Activated T-helper 9 cell treated with anti-CD3 and anti-CD28 coated beads, Interleukin-2, amount 50 U/mL, for 16 hours (primary cell): ENCODE results near the gene GPR84.

ENCODE experiments used
- DNase-seq: peaks from one replicate; pipeline ENCODE4 v3.0.0-alpha.2; 2020; ENCODE audit warnings: low read depth

GPR84 gene

DNA sequence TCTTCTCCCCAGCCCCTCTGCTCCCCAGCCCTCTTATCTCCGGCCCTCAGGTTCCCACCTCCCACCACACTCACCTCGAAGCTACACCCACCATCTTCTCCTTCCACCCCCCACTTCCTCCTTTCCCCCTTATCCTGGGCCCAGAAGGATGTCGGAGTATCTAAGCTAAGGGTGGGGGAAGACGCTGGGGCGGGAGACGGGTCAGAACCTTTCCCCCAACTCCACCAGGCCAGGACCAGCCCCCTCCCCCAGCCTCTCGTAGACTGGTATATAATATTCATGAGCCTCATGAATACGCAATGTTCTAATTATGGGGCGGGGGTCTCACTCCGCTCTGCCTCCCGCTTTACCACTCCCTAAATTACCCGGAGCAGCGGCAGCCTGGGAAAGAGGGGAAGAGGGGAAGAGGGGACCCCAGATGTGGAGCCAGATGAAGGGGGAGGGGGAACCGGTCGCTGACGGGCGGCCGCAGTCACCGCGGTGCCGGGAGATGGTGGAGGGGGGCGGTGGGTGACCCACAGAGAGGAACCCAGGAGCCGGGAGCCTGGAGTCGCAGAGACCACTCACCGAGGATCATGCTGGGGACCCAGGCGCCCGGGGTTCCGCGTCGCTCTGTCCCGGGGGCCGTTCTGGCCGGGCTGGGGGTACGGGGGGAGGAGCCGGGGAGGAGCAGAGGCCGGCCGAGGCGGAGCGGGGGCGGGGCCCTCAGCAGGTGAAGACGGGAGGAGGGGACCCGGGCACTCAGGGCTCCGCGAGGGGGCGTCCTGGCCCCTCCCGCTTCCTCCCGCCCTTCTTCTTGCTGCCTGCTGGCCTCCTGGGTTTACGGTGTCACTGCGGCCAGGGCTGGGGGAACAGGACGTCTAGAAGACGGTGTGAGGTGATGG lies 26.6 kb upstream of the GPR84 start:
- peak; percentile 64 for DNase-seq

DNA sequence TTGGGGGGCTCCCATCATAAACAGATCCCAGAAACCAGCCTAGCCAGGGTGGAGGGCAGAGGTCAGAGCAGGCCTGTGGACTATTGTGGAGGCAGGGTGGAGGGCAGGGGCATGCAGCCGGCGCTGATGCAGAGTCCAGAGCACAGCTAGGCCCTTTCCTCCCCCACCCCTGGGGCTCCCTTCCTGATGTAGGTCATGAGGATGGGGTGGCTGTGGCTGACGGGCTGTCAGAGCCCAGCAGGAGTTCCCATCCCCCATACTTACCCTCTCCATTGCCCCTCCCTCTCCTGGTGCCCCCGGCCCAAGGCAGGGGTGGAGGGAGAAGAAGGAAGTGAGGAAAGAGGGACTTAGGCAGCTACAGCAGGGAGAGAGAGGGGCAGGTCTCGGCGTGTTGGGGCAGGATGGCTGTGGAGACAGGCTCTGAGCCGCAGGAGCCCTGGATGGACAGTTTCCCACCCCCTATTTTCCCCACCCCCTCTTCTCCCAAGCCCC lies 25.9 kb upstream of the GPR84 start:
- DNase-seq = no peak

DNA sequence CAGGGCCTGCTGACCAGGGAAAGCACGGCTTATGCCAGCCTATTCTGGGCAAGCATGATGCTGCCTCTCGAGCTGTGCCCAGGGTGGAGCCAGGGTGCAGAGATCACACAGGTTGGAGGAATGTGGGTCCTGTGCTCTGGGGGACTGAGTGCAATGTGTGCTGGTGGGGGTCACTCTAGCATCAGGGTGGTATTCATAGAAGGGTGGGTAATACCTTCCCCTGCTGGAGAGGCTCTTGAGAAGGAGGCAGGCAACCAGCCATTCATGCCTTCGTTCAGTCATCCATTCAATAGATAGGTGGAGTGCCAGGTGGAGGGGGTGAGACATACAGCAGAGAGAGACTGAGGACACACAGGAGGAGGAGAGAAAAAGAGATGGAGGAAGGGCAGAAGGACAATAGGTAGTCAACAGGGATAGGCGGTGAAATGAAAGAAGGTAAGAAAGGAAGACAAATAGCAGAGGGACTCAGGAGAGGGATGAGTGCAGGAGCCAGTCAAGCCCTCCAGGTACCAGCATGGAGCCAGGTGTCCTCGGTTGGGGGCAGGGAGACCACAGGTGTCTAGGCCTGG lies 25.4 kb upstream of the GPR84 start:
- no peak for DNase-seq

DNA sequence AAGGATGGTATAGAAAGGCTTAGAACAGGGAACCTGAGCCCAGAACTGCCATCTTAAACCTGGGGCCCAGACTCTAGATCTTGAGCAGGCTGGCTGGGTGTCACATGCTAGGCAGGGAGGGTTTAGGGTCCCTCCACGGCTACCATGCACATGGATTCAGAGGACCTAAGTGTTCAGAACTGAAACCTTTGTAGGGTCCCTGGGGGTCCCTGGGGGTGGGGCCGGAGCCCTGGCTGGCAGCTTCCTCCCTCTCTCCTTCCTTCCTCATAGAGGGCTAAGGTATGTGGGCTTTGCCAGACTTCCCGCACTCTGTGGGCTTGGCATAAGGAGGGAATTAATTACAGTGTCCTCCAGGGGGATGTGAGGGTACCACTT lies 24.8 kb upstream of the GPR84 start:
- DNase-seq = no peak

DNA sequence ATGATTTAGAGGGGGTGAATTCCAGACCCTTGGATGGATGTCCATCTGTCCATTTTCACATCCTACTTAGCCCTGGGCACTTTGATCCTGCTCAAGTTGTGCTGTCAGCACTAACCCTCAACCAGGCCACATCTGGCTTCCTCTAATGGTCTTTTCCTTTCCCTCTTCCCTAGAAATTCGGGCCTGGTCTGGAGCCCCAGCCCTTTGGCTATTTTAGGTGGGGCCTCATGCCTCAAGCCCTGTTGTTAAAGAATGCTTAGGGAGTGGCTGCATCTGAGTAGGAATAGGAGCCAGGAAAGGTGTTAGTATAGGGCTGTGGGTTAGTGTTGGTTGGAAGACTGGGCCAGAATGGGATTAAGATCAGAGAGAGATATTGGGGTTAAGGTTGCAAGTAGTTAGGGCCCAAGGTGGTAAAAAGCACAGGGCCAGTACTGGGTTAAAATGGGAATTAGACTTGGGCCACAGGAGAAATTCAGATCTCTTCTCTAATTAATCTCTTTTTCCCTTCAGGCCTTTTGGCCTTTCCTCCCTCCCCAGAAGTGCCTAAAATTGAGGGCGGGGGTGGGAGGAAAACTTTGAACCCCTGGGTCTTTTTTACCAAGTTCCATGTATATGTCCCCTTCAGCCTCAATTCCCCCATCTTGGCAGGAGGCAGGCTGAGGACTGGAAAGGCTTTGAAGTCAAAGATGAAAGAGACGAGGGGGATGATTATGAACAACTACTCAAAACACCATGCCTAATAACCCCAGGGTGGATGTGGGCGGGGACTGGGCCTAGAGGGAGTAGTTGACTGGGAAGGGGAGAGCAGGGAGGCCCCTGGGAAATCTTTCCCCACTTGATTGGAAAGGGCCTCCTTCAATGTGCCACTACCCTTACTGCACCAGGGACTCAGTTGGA lies 24.2 kb upstream of the GPR84 start:
- DNase-seq = no peak

DNA sequence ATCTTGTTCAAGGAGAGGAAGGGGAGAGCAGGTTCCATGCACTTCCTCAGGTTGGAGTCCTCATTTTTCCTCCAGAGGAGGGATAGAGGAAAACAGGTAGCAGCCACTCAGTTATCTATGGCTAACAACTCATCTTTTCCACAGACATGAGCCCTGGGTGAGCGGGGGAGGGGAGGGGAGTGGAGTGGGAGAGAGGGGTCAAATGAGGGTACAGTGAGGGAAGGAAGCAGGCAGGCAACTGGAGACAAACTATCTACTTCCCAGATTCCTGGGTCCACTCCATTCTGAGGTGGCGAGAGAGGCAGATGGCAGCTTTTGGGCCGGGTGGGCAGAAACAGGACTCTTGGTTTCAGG lies 22.8 kb upstream of the GPR84 start:
- no peak for DNase-seq

DNA sequence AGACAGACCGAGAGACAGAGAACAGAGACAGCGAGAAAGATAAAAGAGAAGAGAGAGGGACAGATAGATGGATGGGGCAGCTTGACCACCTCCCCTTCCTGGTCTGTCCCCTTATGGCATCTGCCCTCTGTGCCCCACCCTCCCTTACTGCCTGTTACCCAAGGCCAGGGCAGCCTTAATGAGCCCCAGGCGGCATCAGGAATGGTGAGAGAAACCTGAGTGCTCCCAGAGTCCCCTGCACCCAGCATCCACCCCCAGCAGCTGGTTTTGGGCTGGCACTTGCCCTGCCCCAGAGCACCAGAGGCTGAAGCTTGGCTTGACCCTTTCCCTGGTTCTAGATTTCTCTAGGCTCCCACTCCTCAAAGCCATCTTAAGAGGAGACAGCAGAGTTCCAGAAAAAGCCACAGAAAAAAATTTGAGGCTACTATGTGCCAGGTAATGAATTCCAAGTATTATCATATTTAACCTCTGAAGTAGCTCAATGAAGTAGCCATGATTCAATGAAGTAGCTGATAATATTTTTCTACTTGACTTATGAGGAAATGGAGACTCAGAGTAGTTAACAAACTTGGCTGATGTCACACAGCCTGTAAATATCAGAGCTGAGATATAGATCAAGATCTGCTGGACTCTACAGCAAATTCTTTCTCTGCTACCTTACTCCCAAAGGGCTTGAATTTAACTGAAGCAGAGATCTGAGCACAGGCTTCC lies 22.3 kb upstream of the GPR84 start:
- DNase-seq = no peak

DNA sequence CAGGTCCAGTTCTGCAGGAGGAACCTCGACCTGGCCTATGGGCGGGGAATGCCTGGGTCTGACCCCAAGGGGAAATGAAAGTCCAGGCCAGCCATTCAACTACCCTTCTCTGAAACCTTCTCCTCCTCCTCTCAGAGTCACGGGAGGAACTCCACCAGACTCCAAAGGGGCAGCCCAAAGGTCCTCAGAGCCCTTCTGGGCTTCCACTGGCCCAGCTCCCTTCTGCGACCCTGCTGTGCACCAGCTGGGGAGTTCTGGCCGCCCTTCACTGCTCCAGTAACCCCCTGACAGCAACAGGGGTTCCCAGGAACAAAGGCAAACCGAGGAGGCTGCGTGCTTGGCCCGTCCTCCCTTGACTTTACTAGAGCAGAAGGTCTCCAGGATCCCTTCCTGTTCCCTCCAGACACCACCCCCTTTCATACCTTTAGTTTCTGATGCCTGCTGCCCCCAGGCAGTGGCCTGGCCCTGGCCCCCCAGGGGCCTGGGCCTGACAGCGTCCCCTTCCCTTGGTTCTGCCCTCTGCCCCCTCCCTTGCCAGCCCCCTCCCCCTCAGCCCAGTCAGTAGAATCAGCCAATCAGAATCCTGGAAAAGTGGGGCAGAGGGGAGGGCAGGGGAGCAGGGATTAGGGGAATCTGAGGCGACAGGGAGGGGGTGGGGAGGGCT lies 21.1 kb upstream of the GPR84 start:
- no peak for DNase-seq

DNA sequence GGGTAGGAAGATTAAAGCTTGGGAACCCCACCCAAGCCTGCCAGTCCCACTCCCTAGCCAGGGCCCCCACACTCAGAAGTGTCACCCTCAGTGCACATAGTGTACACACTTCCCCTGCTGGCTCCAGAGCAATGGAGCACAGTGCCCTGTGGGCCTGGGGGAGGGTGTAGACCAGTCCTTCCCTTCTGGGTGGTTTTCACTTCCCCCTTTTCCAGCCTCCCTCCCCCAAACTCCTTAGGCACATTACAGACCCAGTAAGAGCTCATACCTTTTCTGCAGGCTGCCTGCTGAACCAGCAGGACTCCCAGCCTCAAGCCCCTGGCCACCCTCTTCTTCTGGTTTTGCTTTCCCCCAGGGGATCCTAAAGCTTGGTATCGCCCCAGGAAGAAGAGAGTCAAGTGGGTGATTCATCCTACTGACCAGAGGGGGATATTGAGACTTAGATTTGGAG lies 20.3 kb upstream of the GPR84 start, which contains the start of gene ZNF385A:
Gene ZNF385A (minus strand): TSS at position 143 of the 451 bp plus-strand sequence. CDS start 219 bp downstream, outside the sequence.
- DNase-seq = no peak

DNA sequence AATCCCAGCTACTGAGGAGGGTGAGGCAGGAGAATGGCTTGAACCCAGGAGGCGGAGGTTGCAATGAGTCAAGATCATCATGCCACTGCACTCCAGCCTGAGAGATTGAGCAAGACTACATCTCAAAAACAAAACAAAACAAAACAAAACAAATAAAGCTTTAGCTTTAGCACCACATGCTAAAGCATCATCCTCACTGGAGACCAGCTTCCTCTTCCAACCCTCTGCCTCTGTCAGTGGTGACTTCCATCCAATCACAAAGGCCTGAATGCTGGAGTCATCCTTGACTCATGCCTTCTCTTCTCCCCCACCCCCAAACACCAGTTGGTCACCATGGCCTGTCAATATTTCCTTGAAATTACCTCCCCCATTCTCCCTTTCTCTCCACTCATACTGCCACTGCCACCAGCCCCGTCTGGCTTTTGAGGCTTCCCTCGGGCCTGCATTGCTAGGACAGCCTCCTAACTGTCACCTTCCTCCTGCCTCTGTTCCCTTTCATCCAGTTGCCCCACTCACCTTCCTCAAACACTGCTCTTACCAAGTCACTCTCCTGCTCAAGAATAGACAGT lies 18.8 kb upstream of the GPR84 start:
- no peak for DNase-seq

DNA sequence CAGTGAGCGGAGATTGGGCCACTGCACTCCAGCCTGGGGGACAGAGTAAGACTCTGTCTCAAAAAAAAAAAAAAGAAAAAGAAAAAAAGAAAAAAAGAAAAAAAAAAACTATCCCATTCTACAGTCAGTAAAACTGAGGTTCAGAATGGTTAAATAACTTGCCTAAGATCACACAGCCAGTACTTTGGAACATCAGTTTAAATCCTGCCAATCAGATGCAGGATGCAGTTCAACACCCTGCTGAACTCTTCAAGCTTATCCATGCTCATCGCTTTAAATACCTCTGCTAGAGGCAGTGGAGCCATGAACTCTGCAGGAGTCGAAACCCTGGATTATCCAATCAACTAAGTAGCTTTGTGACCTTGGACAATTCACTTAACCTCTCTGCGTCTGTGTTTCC lies 16.9 kb upstream of the GPR84 start:
- no peak for DNase-seq

DNA sequence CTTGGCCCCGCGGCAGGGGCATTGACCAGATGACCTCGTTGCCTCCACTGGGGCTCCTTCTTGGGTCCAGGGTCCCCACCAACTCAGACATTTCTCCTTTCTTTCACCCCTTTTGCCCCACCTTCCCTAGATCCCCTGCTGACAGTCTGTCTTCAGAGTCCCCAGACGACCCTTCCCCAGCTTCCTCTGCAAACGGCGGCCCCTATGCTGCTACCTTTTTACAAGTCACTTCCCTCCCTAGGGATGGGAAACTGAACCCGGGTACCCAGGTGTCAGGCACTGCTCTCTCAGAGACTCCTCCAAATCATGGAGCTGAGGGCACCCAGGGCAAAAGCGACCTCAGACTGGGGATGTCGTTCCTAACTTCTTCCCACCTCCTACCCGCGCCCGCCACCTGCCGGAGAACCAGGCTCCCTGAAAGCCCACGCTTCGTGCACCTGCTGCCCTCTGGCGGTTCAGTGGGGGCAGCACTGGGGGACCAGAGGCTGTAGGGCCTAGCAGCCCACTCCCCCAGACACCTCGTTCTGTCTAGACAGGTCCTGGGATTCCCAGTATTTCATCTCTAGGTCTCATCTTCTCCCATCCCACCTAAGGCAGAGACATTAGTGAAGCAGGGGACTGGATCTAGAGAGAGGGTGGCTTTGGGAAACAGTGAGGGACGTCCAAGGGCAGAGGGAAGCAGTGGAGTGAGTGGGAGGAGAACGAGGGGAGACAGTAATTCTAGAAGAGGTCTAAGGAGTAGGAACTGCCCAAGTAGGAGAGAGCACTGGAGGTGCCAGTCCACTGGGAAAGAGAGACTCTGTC lies 15.3 kb upstream of the GPR84 start:
- DNase-seq = peak; percentile 84

DNA sequence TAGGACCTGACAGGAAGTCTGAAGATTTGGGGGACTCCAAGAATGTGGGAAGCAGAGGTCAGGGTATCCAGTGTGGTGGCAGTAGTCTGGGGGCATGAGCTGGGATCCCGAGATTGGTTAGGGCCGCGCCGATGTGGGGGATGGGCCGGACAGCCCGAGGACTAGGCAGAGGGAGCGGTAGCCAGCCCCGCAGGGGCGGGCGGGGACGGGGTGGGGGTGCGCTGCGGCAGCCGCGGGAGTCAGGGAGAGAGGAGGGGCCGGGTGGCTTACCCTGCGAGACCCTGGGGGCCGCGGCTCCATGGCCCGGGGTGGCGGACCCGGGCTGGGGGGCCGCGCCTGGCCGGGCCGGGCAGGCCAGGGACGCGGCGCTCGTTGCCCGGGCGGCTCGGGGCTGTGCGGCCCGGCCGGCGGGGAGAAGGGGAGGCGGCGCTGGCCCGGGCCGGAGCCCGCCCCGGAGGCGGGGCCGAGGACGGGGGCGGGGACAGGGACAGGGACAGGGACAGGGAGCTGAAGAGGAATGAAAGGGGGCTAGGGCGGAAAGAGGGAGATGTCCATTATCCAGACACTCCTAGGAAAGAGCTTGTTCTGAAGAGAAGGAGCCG lies 14.6 kb upstream of the GPR84 start:
- DNase-seq = no peak

DNA sequence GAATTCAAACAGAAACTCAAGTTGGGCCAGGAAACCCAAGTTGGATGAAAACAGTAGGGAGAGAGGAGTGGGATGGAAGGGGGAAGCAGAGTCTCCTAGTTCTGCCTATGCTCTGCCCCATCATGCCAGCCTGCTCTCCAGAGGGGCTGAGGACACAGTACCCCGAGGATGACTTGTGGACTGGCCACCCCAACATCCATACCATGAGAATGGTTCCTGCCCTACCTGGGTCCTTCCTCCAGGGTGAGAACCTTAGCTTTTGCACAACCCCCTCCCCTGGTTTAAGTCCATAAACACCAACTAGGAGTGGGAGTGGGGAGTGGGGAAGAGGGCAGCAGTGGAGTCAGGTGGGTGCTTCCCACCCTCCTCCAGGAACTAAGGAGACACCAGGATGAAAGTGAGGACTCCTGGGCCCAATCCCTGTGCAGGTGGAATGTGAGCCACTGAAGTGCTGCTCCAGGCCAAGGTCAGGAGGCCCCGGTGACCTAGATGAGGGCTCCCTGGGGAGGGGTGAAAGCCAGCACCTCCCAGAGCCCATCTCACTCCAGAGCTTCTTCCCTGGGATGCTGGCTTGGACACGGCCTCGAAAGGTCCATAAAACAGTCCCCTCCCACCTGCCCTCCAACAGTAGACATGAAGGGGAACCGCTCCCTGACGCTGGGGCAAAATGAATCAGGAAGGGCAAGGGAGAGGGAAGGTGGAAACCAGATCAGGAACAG lies 13.7 kb upstream of the GPR84 start:
- DNase-seq = no peak

DNA sequence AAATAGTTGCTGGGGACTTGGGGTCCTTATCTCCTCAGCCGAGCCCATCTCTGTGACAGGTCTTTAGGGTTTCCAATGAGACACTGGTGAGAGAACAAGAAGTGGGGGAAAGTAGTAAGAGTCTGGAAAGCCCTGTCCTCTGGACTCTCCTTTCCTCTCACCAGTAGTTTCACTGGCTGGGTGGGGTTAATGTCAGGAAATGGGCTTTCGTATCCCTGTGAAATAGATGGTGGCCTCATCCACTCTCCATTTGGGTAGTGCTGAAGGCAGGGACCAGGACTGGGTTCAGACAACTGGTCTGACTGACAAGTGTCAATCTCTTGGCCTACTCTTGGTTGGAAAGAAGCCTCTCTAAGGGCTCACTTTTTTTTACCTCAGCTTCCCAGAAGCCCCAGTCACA lies 12.7 kb upstream of the GPR84 start:
- DNase-seq = no peak

DNA sequence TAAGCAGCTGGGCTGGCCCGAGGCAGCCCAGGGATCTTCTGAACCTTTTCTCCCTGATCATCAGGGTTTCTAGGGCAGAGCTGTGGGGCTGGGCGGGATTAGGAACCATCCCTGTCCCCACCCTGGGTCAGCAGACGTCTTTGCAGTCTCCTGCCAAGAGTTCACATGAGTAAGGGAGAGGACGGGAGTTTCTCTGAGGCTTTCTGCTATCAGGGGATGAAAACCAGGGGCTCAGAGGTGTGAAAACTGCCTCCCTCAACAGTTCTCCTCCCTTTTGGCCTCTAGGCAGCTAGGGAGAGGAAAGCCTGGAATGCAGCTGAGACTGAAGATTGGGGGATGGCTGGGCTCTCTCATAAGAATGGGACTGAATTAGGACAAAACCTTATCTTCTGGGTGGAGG lies 12.3 kb upstream of the GPR84 start:
- DNase-seq = no peak

DNA sequence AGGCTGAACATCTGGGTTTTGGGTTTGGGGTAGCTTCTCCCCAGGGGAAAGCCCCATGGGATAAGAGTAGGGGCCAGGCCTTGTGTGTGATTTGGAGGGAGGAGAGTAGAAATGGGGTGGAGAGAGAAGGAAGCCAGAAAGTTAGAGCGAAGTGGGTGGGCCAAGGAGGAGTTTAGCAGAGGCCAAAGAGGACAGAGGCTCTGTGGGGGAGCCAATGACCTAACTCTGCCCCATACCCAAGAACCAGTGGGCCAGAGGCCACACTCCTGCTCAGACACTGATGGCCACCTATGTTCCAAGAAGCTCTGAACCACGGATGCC lies 10.9 kb upstream of the GPR84 start:
- no peak for DNase-seq

DNA sequence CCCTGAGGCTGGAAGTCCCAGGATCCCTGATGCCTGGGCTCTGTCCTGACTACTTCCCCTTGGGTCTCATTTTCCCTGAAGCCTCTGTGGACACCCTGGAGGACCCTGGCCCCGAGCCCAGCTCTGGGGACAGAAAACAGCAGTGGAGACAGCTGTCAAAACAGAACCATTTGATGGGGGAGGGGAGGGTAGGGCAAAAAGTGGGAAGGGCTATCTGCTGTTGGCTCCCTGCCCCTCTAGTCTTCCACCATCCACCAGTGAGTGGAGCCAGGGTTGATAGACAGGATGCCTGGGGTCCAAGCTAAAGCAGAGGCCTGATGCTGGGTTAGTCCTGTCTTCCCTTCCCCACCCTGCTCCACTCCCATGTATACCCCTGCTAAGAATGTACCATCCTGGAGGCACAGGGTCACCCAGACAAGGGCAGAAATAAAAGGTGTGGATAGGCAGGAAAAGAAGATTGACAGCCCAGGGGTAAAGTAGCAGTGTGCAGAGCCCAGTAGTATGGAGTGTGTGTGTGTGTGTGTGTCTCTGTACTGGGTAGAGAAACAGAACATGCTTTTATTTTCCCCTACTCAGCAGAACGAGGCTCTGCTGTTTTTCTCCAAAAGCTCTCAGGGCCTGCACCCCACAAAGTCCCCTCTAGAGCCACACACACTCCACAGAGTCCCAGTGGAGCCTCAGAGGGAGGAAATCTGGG lies 10.4 kb upstream of the GPR84 start:
- no peak for DNase-seq
